ENCODE results near the gene AGBL4.

The AGBL4 gene

DNA sequence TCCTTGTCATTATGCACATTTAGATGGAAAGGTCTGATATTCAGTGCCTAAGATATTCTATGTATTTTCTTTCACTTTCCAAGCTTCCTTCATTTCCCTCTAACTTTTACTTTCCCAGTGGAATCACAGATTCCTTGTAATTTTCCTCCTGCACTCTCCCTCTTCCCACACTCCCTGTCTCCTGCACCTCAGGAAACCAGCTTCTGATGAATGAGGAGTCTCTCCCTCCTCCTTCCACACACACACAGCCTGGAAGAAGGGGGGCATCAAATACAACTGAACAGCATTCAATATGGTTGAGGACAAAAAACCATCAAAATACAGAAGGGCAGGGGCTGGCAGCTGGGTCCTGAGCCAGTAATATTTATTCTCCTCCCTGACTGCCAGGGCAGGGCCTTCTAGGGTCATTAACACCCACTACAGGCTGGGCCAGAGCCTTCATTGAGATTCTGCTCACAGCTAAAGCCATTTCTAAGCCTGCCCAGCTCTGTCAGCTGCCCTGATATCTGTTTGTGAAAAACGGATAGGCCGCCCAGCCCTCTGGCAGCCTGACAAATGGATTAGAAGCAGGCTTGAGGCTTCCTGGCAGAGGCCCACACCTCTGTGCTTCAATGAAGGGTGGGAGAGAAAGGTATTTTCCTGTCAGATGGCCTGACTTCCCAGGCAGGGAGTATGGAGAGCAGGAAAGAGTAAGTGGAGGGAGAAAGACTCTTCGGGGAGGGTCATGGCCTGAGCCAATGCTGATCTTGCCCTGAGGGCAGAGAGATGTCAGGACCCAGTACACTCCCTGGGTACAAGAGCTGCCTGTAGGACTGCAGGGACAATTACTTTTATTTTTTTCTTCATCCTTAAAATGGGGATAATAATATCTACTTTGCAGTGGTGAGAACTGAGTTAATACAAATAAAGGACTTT lies 1412.9 kb downstream of the AGBL4 start:
- peak; percentile 33; the same call in 2 of the 3 replicates for ATAC-seq

DNA sequence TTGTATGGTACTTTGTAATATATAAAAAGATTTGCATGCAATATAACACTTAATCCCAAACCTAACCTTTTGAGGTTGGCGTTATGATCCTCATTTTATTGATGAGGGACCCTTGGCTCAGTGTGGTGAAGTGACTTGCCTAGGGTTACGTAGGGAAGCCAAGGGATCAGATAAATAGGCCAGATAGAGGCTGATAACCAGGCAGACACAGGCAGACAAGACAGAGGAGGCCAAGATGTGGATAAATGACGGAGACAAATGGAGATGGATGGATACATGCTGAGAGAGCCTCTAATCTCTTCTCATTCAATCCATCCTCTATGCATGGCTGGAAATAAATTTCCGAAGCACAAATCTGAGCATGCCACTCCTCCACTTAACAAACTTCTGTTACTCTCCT lies 1414.9 kb downstream of the AGBL4 start:
- no peak for ATAC-seq
- TF ChIP-seq ZNF70 (CRISPR knock-in tag; IDR thresholded peaks at IDR 0.05) (no peak), SNAI2 (CRISPR knock-in tag; IDR thresholded peaks at IDR 0.05) (no peak), ZNF8 (CRISPR knock-in tag; IDR thresholded peaks at IDR 0.05) (no peak), BACH2 (CRISPR knock-in tag; IDR thresholded peaks at IDR 0.05; ENCODE audit: borderline replicate concordance) (no peak), TCF4 (CRISPR knock-in tag; IDR thresholded peaks at IDR 0.05; ENCODE audit: borderline replicate concordance) (no peak; the same call in 1 of the 2 replicates), PPARA (CRISPR knock-in tag; IDR thresholded peaks at IDR 0.05; ENCODE audit: borderline replicate concordance) (no peak), ZC3H10 (CRISPR knock-in tag; IDR thresholded peaks at IDR 0.05) (no peak), ARNTL (CRISPR knock-in tag; IDR thresholded peaks at IDR 0.05; ENCODE audit: borderline replicate concordance, low read depth) (no peak), OSR1 (CRISPR knock-in tag; IDR thresholded peaks at IDR 0.05) (no peak), ZFP3 (CRISPR knock-in tag; IDR thresholded peaks at IDR 0.05) (no peak), ZFP30 (CRISPR knock-in tag; IDR thresholded peaks at IDR 0.05) (no peak)
- TF ChIP-seq, protein P1, sequence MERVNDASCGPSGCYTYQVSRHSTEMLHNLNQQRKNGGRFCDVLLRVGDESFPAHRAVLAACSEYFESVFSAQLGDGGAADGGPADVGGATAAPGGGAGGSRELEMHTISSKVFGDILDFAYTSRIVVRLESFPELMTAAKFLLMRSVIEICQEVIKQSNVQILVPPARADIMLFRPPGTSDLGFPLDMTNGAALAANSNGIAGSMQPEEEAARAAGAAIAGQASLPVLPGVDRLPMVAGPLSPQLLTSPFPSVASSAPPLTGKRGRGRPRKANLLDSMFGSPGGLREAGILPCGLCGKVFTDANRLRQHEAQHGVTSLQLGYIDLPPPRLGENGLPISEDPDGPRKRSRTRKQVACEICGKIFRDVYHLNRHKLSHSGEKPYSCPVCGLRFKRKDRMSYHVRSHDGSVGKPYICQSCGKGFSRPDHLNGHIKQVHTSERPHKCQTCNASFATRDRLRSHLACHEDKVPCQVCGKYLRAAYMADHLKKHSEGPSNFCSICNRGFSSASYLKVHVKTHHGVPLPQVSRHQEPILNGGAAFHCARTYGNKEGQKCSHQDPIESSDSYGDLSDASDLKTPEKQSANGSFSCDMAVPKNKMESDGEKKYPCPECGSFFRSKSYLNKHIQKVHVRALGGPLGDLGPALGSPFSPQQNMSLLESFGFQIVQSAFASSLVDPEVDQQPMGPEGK (CRISPR knock-in tag; IDR thresholded peaks at IDR 0.05; ENCODE audit: borderline replicate concordance) = no peak
- TF ChIP-seq, protein P2, sequence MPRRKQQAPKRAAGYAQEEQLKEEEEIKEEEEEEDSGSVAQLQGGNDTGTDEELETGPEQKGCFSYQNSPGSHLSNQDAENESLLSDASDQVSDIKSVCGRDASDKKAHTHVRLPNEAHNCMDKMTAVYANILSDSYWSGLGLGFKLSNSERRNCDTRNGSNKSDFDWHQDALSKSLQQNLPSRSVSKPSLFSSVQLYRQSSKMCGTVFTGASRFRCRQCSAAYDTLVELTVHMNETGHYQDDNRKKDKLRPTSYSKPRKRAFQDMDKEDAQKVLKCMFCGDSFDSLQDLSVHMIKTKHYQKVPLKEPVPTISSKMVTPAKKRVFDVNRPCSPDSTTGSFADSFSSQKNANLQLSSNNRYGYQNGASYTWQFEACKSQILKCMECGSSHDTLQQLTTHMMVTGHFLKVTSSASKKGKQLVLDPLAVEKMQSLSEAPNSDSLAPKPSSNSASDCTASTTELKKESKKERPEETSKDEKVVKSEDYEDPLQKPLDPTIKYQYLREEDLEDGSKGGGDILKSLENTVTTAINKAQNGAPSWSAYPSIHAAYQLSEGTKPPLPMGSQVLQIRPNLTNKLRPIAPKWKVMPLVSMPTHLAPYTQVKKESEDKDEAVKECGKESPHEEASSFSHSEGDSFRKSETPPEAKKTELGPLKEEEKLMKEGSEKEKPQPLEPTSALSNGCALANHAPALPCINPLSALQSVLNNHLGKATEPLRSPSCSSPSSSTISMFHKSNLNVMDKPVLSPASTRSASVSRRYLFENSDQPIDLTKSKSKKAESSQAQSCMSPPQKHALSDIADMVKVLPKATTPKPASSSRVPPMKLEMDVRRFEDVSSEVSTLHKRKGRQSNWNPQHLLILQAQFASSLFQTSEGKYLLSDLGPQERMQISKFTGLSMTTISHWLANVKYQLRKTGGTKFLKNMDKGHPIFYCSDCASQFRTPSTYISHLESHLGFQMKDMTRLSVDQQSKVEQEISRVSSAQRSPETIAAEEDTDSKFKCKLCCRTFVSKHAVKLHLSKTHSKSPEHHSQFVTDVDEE (CRISPR knock-in tag; IDR thresholded peaks at IDR 0.05) = no peak
- TF ChIP-seq, protein P3, sequence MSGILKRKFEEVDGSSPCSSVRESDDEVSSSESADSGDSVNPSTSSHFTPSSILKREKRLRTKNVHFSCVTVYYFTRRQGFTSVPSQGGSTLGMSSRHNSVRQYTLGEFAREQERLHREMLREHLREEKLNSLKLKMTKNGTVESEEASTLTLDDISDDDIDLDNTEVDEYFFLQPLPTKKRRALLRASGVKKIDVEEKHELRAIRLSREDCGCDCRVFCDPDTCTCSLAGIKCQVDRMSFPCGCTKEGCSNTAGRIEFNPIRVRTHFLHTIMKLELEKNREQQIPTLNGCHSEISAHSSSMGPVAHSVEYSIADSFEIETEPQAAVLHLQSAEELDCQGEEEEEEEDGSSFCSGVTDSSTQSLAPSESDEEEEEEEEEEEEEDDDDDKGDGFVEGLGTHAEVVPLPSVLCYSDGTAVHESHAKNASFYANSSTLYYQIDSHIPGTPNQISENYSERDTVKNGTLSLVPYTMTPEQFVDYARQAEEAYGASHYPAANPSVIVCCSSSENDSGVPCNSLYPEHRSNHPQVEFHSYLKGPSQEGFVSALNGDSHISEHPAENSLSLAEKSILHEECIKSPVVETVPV (CRISPR knock-in tag; IDR thresholded peaks at IDR 0.05) = no peak

More for the DNA sequence above, 1412.9 kb downstream of the AGBL4 start:
- TF ChIP-seq, protein P4, sequence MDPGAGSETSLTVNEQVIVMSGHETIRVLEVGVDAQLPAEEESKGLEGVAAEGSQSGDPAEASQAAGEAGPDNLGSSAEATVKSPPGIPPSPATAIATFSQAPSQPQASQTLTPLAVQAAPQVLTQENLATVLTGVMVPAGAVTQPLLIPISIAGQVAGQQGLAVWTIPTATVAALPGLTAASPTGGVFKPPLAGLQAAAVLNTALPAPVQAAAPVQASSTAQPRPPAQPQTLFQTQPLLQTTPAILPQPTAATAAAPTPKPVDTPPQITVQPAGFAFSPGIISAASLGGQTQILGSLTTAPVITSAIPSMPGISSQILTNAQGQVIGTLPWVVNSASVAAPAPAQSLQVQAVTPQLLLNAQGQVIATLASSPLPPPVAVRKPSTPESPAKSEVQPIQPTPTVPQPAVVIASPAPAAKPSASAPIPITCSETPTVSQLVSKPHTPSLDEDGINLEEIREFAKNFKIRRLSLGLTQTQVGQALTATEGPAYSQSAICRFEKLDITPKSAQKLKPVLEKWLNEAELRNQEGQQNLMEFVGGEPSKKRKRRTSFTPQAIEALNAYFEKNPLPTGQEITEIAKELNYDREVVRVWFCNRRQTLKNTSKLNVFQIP (CRISPR knock-in tag; IDR thresholded peaks at IDR 0.05; ENCODE audit: borderline replicate concordance, low read depth) = no peak
- TF ChIP-seq PPARA (CRISPR knock-in tag; IDR thresholded peaks at IDR 0.05; ENCODE audit: borderline replicate concordance) (no peak), TCF4 (CRISPR knock-in tag; IDR thresholded peaks at IDR 0.05; ENCODE audit: borderline replicate concordance) (no peak), TOX (CRISPR knock-in tag; IDR thresholded peaks at IDR 0.05; ENCODE audit: borderline replicate concordance) (no peak), ZNF70 (CRISPR knock-in tag; IDR thresholded peaks at IDR 0.05) (no peak), GLIS3 (CRISPR knock-in tag; IDR thresholded peaks at IDR 0.05) (no peak), BACH2 (CRISPR knock-in tag; IDR thresholded peaks at IDR 0.05; ENCODE audit: borderline replicate concordance) (no peak), ZNF565 (CRISPR knock-in tag; conservative IDR thresholded peaks at IDR 0.05; ENCODE audit: low read depth) (no peak), ESRRG (CRISPR knock-in tag; IDR thresholded peaks at IDR 0.05) (no peak), CSDC2 (CRISPR knock-in tag; IDR thresholded peaks at IDR 0.05) (no peak), ZC3H10 (CRISPR knock-in tag; IDR thresholded peaks at IDR 0.05) (no peak)

DNA sequence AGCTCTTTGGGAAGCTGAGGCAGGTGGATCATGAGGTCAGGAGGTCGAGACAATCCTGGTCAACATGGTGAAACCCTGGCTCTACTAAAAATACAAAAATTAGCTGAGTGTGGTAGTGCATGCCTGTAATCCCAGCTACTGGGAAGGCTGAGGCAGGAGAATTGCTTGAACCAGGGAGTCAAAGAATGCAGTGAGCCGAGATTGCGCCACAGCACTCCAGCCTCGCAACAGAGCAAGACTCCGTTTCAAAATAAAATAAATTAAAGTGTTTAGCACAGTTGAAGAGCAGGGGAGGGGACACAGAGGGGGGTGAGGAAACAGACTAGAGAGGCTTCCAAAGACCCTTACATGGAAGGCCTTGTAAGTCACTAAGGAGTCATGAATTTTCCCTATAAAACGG lies 1420.5 kb downstream of the AGBL4 start:
- no peak for ATAC-seq
- TF ChIP-seq ZNF8 (CRISPR knock-in tag; IDR thresholded peaks at IDR 0.05) = no peak
